GM12878 (cell line): ENCODE results near the gene SUSD1.

Source experiments
- BACH1 ChIP-seq: fragments of 450-650 bp; IDR thresholded peaks from 2 replicates; pipeline ENCODE4 v1.6.1; 2017; ENCODE audit warnings: mild to moderate bottlenecking, borderline replicate concordance
- EZH2 ChIP-seq: IDR thresholded peaks from 2 replicates; pipeline ENCODE4 v1.6.1; 2012; ENCODE audit warnings: low read depth, mild to moderate bottlenecking, control low read depth, inconsistent platforms, low read length, borderline replicate concordance; ENCODE audit not compliant: control insufficient read depth
- SP1 ChIP-seq: IDR thresholded peaks from one replicate; pipeline ENCODE4 v1.6.1; 2011; ENCODE audit warnings: low read depth, low read length
- SREBF2 ChIP-seq: IDR thresholded peaks from 2 replicates; pipeline ENCODE4 v1.6.1; 2012; ENCODE audit warnings: mild to moderate bottlenecking, low read length
- TARDBP ChIP-seq: IDR thresholded peaks from 2 replicates; pipeline ENCODE4 v1.6.1; 2016; ENCODE audit warnings: borderline replicate concordance
- TF ChIP-seq, protein P1 (sequence below), 3 experiments: IDR thresholded peaks in 2 of 3; conservative IDR thresholded peaks in 1 of 3; 2 replicates each; pipeline ENCODE4 v1.5.1; 2011; ENCODE audit warnings: low read depth in 3 of 3, low read length in 3 of 3, mild to moderate bottlenecking in 3 of 3, control low read depth in 2 of 3, moderate library complexity in 2 of 3, inconsistent platforms in 1 of 3, mixed read lengths in 1 of 3; ENCODE audit not compliant: control insufficient read depth in 2 of 3, insufficient read depth in 1 of 3; ENCODE audit errors: extremely low read depth in 1 of 3

DNA sequence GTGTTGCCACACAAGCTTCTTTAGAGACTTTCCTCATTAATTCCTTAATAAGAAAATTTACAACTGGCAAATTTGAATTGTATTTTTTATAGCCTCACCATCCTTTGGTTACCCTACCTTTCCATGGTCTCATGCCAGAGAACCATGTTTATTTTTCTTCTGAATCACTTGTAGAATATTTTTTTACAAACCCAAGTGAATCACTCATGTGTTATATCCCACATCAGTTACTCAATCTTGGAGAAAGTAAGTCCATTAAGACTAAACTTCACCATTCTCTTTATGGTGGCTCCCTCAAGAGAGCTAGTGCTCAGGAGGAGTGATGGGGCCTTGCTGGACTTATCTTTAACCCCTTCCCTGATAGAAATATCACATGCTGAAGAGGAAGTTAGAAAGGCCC is 128.9 kb downstream of the SUSD1 start:
- TF ChIP-seq EZH2 (no peak), TARDBP (no peak), SREBF2 (no peak), SP1 (no peak), BACH1 (no peak)
- TF ChIP-seq, protein P1, sequence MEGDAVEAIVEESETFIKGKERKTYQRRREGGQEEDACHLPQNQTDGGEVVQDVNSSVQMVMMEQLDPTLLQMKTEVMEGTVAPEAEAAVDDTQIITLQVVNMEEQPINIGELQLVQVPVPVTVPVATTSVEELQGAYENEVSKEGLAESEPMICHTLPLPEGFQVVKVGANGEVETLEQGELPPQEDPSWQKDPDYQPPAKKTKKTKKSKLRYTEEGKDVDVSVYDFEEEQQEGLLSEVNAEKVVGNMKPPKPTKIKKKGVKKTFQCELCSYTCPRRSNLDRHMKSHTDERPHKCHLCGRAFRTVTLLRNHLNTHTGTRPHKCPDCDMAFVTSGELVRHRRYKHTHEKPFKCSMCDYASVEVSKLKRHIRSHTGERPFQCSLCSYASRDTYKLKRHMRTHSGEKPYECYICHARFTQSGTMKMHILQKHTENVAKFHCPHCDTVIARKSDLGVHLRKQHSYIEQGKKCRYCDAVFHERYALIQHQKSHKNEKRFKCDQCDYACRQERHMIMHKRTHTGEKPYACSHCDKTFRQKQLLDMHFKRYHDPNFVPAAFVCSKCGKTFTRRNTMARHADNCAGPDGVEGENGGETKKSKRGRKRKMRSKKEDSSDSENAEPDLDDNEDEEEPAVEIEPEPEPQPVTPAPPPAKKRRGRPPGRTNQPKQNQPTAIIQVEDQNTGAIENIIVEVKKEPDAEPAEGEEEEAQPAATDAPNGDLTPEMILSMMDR (IDR thresholded peaks at IDR 0.05 in 2 of 3, conservative IDR thresholded peaks at IDR 0.05 in 1 of 3; ENCODE audit: control insufficient read depth in 2 of 3, extremely low read depth in 1 of 3, insufficient read depth in 1 of 3, low read depth in 3 of 3, low read length in 3 of 3) = no peak
